K562 (cell line): ENCODE results near the gene MOSPD3. TPM values are rescaled to one million over a fixed set of nuclear protein-coding genes. Genes with fewer than 3 reads are reported as not detected.
A peak's percentile ranks its signal among the peaks of the same experiment; 100 is the strongest.

Source experiments
- ARID2 ChIP-seq: fragments of 450-650 bp; IDR thresholded peaks from 2 replicates; pipeline ENCODE4 v1.6.1; 2017; ENCODE audit warnings: antibody characterized with exemption, mild to moderate bottlenecking
- ATF3 ChIP-seq, 2 experiments: fragments of 450-650 bp in 1 of 2; sonication (generic) in 1 of 2; formaldehyde crosslinking in 1 of 2; IDR thresholded peaks in 1 of 2; conservative IDR thresholded peaks in 1 of 2; 2 replicates each; pipeline versions ENCODE4 v1.6.1 to v1.8.1; 2016 to 2023; ENCODE audit warnings: mild to moderate bottlenecking in 2 of 2, moderate library complexity in 2 of 2, inconsistent platforms in 1 of 2, missing genetic modification reagents in 1 of 2
- ATF7 ChIP-seq: fragments of 450-650 bp; IDR thresholded peaks from 2 replicates; pipeline ENCODE4 v1.7.1; 2014; ENCODE audit warnings: mild to moderate bottlenecking, moderate library complexity
- ELF1 ChIP-seq: fragments of 200-800 bp; sonication (Bioruptor generic); IDR thresholded peaks from 2 replicates; pipeline ENCODE4 v1.6.1; 2016; ENCODE audit warnings: missing genetic modification characterization, missing compliant biosample characterization
- JUND ChIP-seq, 2 experiments: IDR thresholded peaks; 2 replicates in 1 of 2; 3 replicates in 1 of 2; pipeline ENCODE4 v1.6.1; 2011; ENCODE audit warnings: borderline replicate concordance in 2 of 2, low read depth in 2 of 2, low read length in 2 of 2, improper control_type of control experiment in 1 of 2, missing biosample characterization in 1 of 2, missing genetic modification characterization in 1 of 2, missing genetic modification reagents in 1 of 2
- MAFG ChIP-seq: fragments of 450-650 bp; conservative IDR thresholded peaks from 2 replicates; pipeline ENCODE4 v1.6.1; 2016; ENCODE audit warnings: missing genetic modification characterization, missing compliant biosample characterization
- MAFK ChIP-seq: IDR thresholded peaks from 2 replicates; pipeline ENCODE4 v1.6.1; 2011; ENCODE audit warnings: low read length, improper control_type of control experiment
- MAZ ChIP-seq, 2 experiments: fragments of 450-650 bp in 1 of 2; sonication (generic) in 1 of 2; formaldehyde crosslinking; IDR thresholded peaks in 1 of 2; conservative IDR thresholded peaks in 1 of 2; 2 replicates each; pipeline versions ENCODE4 v1.4.0 to v1.5.0; 2020; ENCODE audit warnings: mild to moderate bottlenecking in 1 of 2, missing genetic modification reagents in 1 of 2
- MTA3 ChIP-seq: fragments of 450-650 bp; formaldehyde crosslinking; IDR thresholded peaks from 2 replicates; pipeline ENCODE4 v1.6.1; 2017; ENCODE audit warnings: mild to moderate bottlenecking, borderline replicate concordance
- NFE2 ChIP-seq: IDR thresholded peaks from 2 replicates; pipeline ENCODE4 v1.6.1; 2014; ENCODE audit warnings: antibody characterized with exemption, low read depth
- NR4A1 ChIP-seq, 2 experiments: fragments of 250-450 bp in 1 of 2; fragments of 450-650 bp in 1 of 2; sonication (Bioruptor Pico) in 1 of 2; IDR thresholded peaks; 2 replicates each; pipeline versions ENCODE4 v1.4.0 to v1.6.1; 2016 to 2020; ENCODE audit warnings: mild to moderate bottlenecking in 2 of 2, missing compliant biosample characterization in 1 of 2, missing genetic modification characterization in 1 of 2, moderate library complexity in 1 of 2
- RB1 ChIP-seq: fragments of 450-650 bp; IDR thresholded peaks from 2 replicates; pipeline ENCODE4 v1.6.1; 2017; ENCODE audit warnings: low read depth, mild to moderate bottlenecking
- RNF2 ChIP-seq: sonication (generic); IDR thresholded peaks from 2 replicates; pipeline ENCODE4 v1.6.1; 2016
- SMARCA5 ChIP-seq: fragments of 450-650 bp; IDR thresholded peaks from 2 replicates; pipeline ENCODE4 v1.6.1; 2016
- VEZF1 ChIP-seq: fragments of 200-800 bp; sonication (Bioruptor generic); IDR thresholded peaks from 2 replicates; pipeline ENCODE4 v1.6.1; 2017; ENCODE audit warnings: missing genetic modification characterization, missing compliant biosample characterization
- ZNF316 ChIP-seq: fragments of 450-650 bp; IDR thresholded peaks from 2 replicates; pipeline ENCODE4 v1.6.1; 2016
- ZNF324 ChIP-seq: fragments of 250-450 bp; sonication (Bioruptor Pico); IDR thresholded peaks from 2 replicates; pipeline ENCODE4 v1.4.0; 2020; ENCODE audit warnings: mild to moderate bottlenecking
- polyA plus RNA-seq, 8 experiments: library from polyadenylated mRNA; depleted of rRNA in 4 of 8; stranded (reverse) in 5 of 8; unstranded in 3 of 8; fragments of >200 nt; fragmentation: Nextera tagmentation in 2 of 8; fragmentation: Illumina TruSeq in 1 of 8; extraction: Ambion mirVana in 2 of 8; extraction: Trizol in 1 of 8; gene quantifications; 2 replicates each; pipeline versions ENCODE4 v1.2.1 to v1.2.3, GENCODE V29; 2011 to 2014; ENCODE audit warnings: inconsistent platforms in 1 of 8, missing spikeins in 1 of 8
- total RNA-seq, 7 experiments: library from RNA; depleted of rRNA in 6 of 7; stranded (reverse); fragments of >200 nt in 6 of 7; fragmentation: Illumina TruSeq in 2 of 7; extraction: Trizol in 2 of 7; gene quantifications; 2 replicates each; pipeline versions ENCODE4 v1.2.1 to v1.2.3, GENCODE V29; 2011 to 2021; ENCODE audit warnings: low replicate concordance in 1 of 7
- TF ChIP-seq, protein P1 (sequence below): sonication (generic); formaldehyde crosslinking; IDR thresholded peaks from 2 replicates; pipeline ENCODE4 v1.9.0; 2022; ENCODE audit warnings: mild to moderate bottlenecking, missing genetic modification reagents
- TF ChIP-seq, protein P2 (sequence below): fragments of 200-800 bp; sonication (Bioruptor generic); IDR thresholded peaks from 2 replicates; pipeline ENCODE4 v1.6.1; 2017; ENCODE audit warnings: missing genetic modification characterization, missing compliant biosample characterization
- TF ChIP-seq, protein P3 (sequence below): conservative IDR thresholded peaks from 2 replicates; pipeline ENCODE4 v1.6.1; 2011; ENCODE audit warnings: low read depth, mild to moderate bottlenecking, low read length; ENCODE audit not compliant: control insufficient read depth

Gene MOSPD3
- total and polyA plus RNA-seq, 9 of the 15 experiments (the other 6 are each of a cell fraction or from before 2014, with no cell fraction given): 1.4 to 32.1 (median 7.3) TPM

DNA sequence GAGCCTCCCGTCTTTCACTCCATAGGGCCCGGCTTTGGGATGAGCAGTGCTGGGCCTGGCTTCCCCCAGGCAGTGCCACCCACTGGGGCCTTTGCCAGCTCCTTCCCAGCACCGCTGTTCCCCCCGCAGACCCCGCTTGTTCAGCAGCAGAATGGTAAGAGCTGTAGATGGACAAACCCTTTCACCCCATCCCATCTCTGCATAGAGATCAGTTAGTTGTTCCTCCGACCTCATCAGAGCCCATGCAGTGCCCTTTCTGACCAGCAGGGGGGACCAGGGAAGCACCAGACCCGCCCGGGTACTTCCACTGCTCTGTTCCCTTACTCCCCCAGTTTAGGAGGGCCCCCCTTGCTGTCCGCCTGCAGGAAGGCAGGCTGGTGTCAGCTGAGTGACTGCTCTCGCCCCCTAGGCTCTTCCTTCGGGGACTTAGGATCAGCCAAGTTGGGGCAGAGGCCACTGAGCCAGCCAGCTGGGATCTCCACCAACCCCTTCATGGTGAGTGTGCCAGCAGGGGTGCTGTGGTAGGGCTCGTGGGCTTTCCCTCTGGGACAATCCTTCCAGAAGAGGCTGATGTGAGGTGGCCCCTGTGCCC lies 48.4 kb upstream of the MOSPD3 start (continued):
- TF ChIP-seq NFE2 (no peak), NR4A1 (CRISPR knock-in tag; IDR thresholded peaks at IDR 0.05) (no peak), NR4A1 (tag; IDR thresholded peaks at IDR 0.05) (no peak), ELF1 (tag) (no peak), MTA3 (0 out of 2 replicates have a peak, but pooled peaks have one; percentile 34), ATF7 (no peak), JUND (IDR thresholded peaks at IDR 0.05; ENCODE audit: borderline replicate concordance, low read depth, low read length) (peak; percentile 29; the same call in 1 of the 2 replicates), JUND (tag; IDR thresholded peaks at IDR 0.05; ENCODE audit: borderline replicate concordance, low read depth, low read length) (no peak), ARID2 (peak; percentile 45; the same call in 1 of the 2 replicates), MAZ (CRISPR knock-in tag; conservative IDR thresholded peaks at IDR 0.05 in 1 of 2, IDR thresholded peaks at IDR 0.05 in 1 of 2) (peak in 1 of 2 experiments; percentile 38; a peak in 1 of 4 replicates), ATF3 (IDR thresholded peaks at IDR 0.05) (no peak), ATF3 (CRISPR knock-in tag; conservative IDR thresholded peaks at IDR 0.05) (0 out of 2 replicates have a peak, but pooled peaks have one; percentile 30), ZNF324 (no peak), RNF2 (no peak), VEZF1 (CRISPR knock-in tag) (peak; percentile 75; the same call in 1 of the 2 replicates), SMARCA5 (no peak), RB1 (0 out of 2 replicates have a peak, but pooled peaks have one; percentile 36), MAFG (tag) (no peak), ZNF316 (no peak), MAFK (no peak)
- TF ChIP-seq, protein P1, sequence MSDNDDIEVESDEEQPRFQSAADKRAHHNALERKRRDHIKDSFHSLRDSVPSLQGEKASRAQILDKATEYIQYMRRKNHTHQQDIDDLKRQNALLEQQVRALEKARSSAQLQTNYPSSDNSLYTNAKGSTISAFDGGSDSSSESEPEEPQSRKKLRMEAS (CRISPR knock-in tag): no peak
- TF ChIP-seq, protein P2, sequence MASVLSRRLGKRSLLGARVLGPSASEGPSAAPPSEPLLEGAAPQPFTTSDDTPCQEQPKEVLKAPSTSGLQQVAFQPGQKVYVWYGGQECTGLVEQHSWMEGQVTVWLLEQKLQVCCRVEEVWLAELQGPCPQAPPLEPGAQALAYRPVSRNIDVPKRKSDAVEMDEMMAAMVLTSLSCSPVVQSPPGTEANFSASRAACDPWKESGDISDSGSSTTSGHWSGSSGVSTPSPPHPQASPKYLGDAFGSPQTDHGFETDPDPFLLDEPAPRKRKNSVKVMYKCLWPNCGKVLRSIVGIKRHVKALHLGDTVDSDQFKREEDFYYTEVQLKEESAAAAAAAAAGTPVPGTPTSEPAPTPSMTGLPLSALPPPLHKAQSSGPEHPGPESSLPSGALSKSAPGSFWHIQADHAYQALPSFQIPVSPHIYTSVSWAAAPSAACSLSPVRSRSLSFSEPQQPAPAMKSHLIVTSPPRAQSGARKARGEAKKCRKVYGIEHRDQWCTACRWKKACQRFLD: no peak
- TF ChIP-seq, protein P3, sequence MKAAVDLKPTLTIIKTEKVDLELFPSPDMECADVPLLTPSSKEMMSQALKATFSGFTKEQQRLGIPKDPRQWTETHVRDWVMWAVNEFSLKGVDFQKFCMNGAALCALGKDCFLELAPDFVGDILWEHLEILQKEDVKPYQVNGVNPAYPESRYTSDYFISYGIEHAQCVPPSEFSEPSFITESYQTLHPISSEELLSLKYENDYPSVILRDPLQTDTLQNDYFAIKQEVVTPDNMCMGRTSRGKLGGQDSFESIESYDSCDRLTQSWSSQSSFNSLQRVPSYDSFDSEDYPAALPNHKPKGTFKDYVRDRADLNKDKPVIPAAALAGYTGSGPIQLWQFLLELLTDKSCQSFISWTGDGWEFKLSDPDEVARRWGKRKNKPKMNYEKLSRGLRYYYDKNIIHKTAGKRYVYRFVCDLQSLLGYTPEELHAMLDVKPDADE: no peak
